Progenitor cell of endocrine pancreas (in vitro differentiated cells): ENCODE results near the gene WWC2. TPM values are rescaled to one million over a fixed set of nuclear protein-coding genes. Genes with fewer than 3 reads are reported as not detected.

ENCODE experiments used
- DNase-seq: peaks from one replicate; pipeline ENCODE4 v3.0.0; 2021; ENCODE audit warnings: low spot score; ENCODE audit not compliant: unreplicated experiment
- H3K27ac Mint-ChIP-seq: 2 replicates; pipeline ENCODE4 v1.8.0; 2021; ENCODE audit warnings: mild to moderate bottlenecking, moderate library complexity, mixed read lengths
- H3K27me3 Mint-ChIP-seq: 2 replicates; pipeline ENCODE4 v1.8.0; 2021; ENCODE audit warnings: mixed read lengths
- H3K36me3 Mint-ChIP-seq: 2 replicates; pipeline ENCODE4 v1.8.0; 2022; ENCODE audit warnings: mixed read lengths; ENCODE audit not compliant: insufficient read depth
- H3K4me1 Mint-ChIP-seq: 2 replicates; pipeline ENCODE4 v1.8.0; 2021; ENCODE audit warnings: low read depth, mixed read lengths
- H3K4me3 Mint-ChIP-seq: 2 replicates; pipeline ENCODE4 v1.8.0; 2021; ENCODE audit warnings: low read depth, mild to moderate bottlenecking, moderate library complexity, mixed read lengths
- H3K9me3 Mint-ChIP-seq: 2 replicates; pipeline ENCODE4 v1.8.0; 2021; ENCODE audit warnings: low read depth, mixed read lengths
- total RNA-seq: library from RNA; stranded (reverse); gene quantifications from 2 replicates; pipeline ENCODE4 v1.2.1, GENCODE V29; 2021
- TF ChIP-seq, protein P1 (sequence below): fragments of 200-600 bp; sonication (generic); IDR thresholded peaks from one replicate; pipeline ENCODE4 v1.5.0; 2021; ENCODE audit warnings: antibody characterized with exemption, mild to moderate bottlenecking; ENCODE audit not compliant: unreplicated experiment

WWC2 gene
- total RNA-seq, 1 donor from 2014 or later: 57.0 TPM

DNA sequence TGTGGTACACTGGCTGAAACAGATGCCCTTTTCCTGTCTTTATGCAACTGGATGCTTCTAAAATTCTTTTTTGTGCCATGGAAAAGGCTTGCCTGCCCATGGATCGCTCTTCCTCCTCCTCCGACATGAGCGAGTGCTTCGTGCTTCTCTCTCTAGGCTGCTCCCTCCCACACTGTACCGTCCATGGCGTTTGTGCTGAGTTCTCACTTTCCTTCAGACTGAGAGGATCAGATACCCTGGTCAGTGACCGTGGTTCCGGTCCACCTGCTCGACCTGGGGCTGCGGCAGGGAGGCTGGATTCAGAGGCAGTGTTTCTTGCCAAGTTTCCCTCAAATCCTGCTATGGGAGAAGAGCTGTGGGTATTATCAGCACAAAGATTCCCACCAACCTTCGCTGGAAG lies 233.4 kb downstream of the WWC2 start:
- H3K4me3 Mint-ChIP-seq: no peak overlapping the region
- H3K27ac Mint-ChIP-seq: no peak overlapping the region
- DNase-seq: no peak
- peaks cover 6% of the 10 kb centered on the region for H3K9me3 Mint-ChIP-seq
- peaks cover 5% of the 10 kb centered on the region for H3K36me3 Mint-ChIP-seq
- H3K4me1 Mint-ChIP-seq: peaks cover 12% of the 10 kb centered on the region
- TF ChIP-seq, protein P1, sequence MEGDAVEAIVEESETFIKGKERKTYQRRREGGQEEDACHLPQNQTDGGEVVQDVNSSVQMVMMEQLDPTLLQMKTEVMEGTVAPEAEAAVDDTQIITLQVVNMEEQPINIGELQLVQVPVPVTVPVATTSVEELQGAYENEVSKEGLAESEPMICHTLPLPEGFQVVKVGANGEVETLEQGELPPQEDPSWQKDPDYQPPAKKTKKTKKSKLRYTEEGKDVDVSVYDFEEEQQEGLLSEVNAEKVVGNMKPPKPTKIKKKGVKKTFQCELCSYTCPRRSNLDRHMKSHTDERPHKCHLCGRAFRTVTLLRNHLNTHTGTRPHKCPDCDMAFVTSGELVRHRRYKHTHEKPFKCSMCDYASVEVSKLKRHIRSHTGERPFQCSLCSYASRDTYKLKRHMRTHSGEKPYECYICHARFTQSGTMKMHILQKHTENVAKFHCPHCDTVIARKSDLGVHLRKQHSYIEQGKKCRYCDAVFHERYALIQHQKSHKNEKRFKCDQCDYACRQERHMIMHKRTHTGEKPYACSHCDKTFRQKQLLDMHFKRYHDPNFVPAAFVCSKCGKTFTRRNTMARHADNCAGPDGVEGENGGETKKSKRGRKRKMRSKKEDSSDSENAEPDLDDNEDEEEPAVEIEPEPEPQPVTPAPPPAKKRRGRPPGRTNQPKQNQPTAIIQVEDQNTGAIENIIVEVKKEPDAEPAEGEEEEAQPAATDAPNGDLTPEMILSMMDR: no peak
- H3K27me3 Mint-ChIP-seq: peaks cover 6% of the 10 kb centered on the region

DNA sequence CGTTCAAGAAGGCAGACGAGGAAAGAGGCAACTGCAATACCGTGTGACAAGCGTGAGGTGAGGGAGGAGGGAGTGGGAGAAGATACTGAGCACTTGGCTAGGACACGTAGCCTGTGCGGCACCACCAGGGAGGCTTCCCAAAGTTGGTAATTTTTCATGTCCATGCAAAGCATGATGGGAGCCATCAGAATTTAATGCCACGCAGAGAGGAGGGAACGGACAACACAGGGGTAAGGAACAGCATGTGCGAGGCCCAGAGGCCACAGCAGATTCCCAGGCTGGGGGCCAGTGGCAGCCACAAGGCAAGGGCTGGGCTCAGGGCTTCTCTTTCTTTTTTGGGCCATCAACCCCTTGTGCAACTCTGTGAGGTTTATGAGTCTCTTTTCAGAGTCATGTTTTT lies 234.1 kb downstream of the WWC2 start:
- Mint-ChIP-seq H3K27me3 (peaks cover 6% of the 10 kb centered on the region), H3K9me3 (peaks cover 6% of the 10 kb centered on the region), H3K4me1 (peaks cover 12% of the 10 kb centered on the region), H3K36me3 (peaks cover 5% of the 10 kb centered on the region), H3K4me3 (no peak overlapping the region), H3K27ac (no peak overlapping the region)
- TF ChIP-seq, protein P1: no peak
- no peak for DNase-seq

DNA sequence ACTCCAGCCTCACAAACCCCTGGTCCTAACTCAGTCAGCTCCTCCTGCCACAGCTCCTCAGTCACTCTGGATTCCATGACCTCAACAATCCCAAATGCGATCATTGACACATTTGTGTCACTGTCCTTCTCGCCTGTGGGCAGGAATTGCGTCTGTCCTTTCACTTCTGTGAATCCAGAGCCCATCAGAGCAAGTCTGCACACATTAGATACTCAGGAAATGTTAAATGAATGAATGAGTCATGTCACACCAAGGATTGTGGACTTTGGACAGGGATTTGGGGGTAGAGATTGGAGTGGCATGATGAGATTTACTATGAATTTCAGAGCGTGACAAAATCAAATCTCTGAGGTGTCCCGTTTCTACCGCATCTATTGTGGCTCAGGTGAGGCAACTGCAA lies 234.9 kb downstream of the WWC2 start:
- Mint-ChIP-seq H3K36me3 (peaks cover 3% of the 10 kb centered on the region), H3K4me1 (peaks cover 9% of the 10 kb centered on the region), H3K9me3 (peaks cover 4% of the 10 kb centered on the region), H3K27me3 (peaks cover 6% of the 10 kb centered on the region), H3K27ac (no peak overlapping the region), H3K4me3 (no peak overlapping the region)
- TF ChIP-seq, protein P1: no peak
- no peak for DNase-seq

DNA sequence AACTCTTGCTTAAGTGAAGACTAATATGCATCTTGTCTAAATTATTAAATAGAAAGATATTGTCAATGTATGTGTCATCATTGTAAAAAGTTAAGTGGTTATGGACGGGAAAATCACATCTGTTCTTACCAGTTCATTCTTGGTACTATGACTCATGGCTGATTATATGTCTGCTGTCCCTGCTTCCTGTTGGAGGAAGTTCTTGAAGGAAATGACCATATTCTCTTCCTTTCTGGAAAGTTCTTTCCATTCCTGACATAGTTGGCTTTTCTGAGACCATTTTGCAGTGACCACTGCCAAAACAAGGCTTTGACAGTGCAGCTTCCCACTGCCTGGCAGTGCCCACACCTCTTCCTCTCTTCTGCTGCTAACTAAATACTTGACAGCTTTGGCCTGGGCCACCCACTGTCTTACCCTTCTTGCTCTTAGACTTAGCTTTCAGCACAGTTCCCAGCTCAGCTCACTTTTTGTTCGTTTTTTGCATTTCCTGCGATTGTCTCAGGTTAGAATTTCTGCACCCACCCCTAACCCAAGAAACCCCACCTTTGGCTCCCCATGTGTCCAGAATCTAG lies 236.4 kb downstream of the WWC2 start:
- no peaks in the 10 kb centered on the region for H3K36me3 Mint-ChIP-seq
- TF ChIP-seq, protein P1: no peak
- H3K27ac Mint-ChIP-seq: no peak overlapping the region
- no peak for DNase-seq
- H3K9me3 Mint-ChIP-seq: no peaks in the 10 kb centered on the region
- no peak overlapping the region for H3K4me3 Mint-ChIP-seq
- H3K27me3 Mint-ChIP-seq: peaks cover 9% of the 10 kb centered on the region
- H3K4me1 Mint-ChIP-seq: peaks cover 7% of the 10 kb centered on the region

DNA sequence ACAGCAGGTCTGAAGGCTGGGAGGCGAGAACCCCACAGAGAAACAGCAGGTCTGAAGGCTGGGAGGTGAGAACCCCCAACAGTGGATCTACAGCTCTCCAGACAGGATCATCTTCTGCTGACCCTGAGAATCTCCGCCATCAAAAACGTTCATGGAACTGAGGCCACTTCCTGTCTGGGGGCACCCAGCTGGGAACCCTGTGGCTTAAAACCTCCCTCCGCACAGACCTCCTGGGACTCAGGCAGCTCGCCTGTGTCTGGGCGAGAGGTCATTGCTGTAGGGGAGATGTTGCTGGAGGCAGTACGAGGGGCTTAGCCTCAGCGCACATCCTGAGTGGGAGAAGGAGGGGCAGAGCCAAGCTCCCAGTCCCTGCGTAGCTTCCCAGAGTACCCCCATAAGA lies 238.3 kb downstream of the WWC2 start:
- Mint-ChIP-seq H3K27ac (no peak overlapping the region), H3K27me3 (peaks cover 9% of the 10 kb centered on the region), H3K4me1 (peaks cover 7% of the 10 kb centered on the region), H3K36me3 (no peaks in the 10 kb centered on the region), H3K4me3 (no peak overlapping the region), H3K9me3 (no peaks in the 10 kb centered on the region)
- TF ChIP-seq, protein P1: no peak
- DNase-seq: no peak
